B cell (primary cell): Measurements from ENCODE around the gene GRK3. TPM values are rescaled to one million over a fixed set of nuclear protein-coding genes. Genes with fewer than 3 reads are reported as not detected.

Experiments used
- ATAC-seq: fragments of 200-7000 bp; cut with Tn5 transposase; one replicate; pipeline ENCODE4 v1.10.0; 2021; ENCODE audit warnings: low read depth, mild to moderate bottlenecking, moderate number of reproducible peaks, moderate library complexity
- CTCF ChIA-PET: fragments of 350-600 bp; sonication (Branson Sonifier 250); formaldehyde crosslinking; loops from one replicate; lab custom pipeline; 2021; ENCODE audit warnings: antibody characterized with exemption, inconsistent platforms; lab: Charles Lee
- POLR2A ChIA-PET: fragments of 350-600 bp; sonication (Branson Sonifier 250); formaldehyde crosslinking; loops from one replicate; lab custom pipeline; 2021; ENCODE audit warnings: antibody characterized with exemption; lab: Charles Lee
- DNase-seq: peaks from one replicate; pipeline ENCODE4 v3.0.0; 2013
- H2AFZ ChIP-seq: 2 replicates; pipeline ENCODE4 v1.6.1; 2012; ENCODE audit warnings: mild to moderate bottlenecking, low read depth, low read length; ENCODE audit not compliant: insufficient read depth, poor library complexity, severe bottlenecking
- H3K27ac ChIP-seq, 2 donors: 1 replicate in 1 of 2; 2 replicates in 1 of 2; pipeline ENCODE4 v1.5.1; 2012 to 2013; ENCODE audit warnings: low read length in 2 of 2, mild to moderate bottlenecking in 2 of 2, moderate library complexity in 1 of 2
- H3K27me3 ChIP-seq, 4 experiments: fragments of 200-600 bp in 1 of 4; sonication (generic) in 1 of 4; replicated peaks in 1 of 4; 1 replicate in 2 of 4; 2 replicates in 2 of 4; pipeline versions ENCODE4 v1.6.1 to v1.7.0; 2013 to 2016; ENCODE audit warnings: low read length in 3 of 4, mild to moderate bottlenecking in 2 of 4, mixed read lengths in 1 of 4, moderate library complexity in 1 of 4; ENCODE audit not compliant: insufficient read depth in 4 of 4, control insufficient read depth in 3 of 4; ENCODE audit errors: control extremely low read depth in 1 of 4
- H3K36me3 ChIP-seq, 2 experiments: replicated peaks in 1 of 2; 1 replicate in 1 of 2; 2 replicates in 1 of 2; pipeline versions ENCODE4 v1.6.1 to v1.7.1; 2013; ENCODE audit warnings: low read length in 1 of 2; ENCODE audit not compliant: insufficient read depth in 2 of 2, control insufficient read depth in 1 of 2; ENCODE audit errors: control extremely low read depth in 1 of 2, extremely low read depth in 1 of 2
- H3K4me1 ChIP-seq, 2 donors: fragments of 200-600 bp in 1 of 2; sonication (generic) in 1 of 2; 1 replicate in 1 of 2; 2 replicates in 1 of 2; pipeline versions ENCODE4 v1.5.1 to v1.6.1; 2013 to 2017; ENCODE audit warnings: low read length in 2 of 2; ENCODE audit not compliant: control insufficient read depth in 2 of 2, insufficient read depth in 2 of 2
- H3K4me2 ChIP-seq: replicated peaks from 2 replicates; pipeline ENCODE3; 2012; ENCODE audit warnings: mild to moderate bottlenecking, low read depth, low read length; ENCODE audit not compliant: poor library complexity, severe bottlenecking
- H3K4me3 ChIP-seq, 5 experiments: fragments of 200-600 bp in 1 of 5; sonication (generic) in 1 of 5; 1 replicate in 3 of 5; 2 replicates in 2 of 5; pipeline versions ENCODE4 v1.5.1 to v1.7.0; 2011 to 2016; ENCODE audit warnings: low read length in 4 of 5, mild to moderate bottlenecking in 4 of 5, low read depth in 2 of 5, control low read depth in 1 of 5, moderate library complexity in 1 of 5; ENCODE audit not compliant: insufficient read depth in 1 of 5; ENCODE audit errors: control extremely low read depth in 1 of 5, extremely low read depth in 1 of 5
- H3K79me2 ChIP-seq: fragments of 200-600 bp; sonication (generic); one replicate; pipeline ENCODE4 v1.6.0; 2016; ENCODE audit warnings: low read length; ENCODE audit not compliant: control insufficient read depth, insufficient read depth
- H3K9ac ChIP-seq: fragments of 200-600 bp; sonication (generic); 2 replicates; pipeline ENCODE4 v1.6.1; 2017; ENCODE audit warnings: mild to moderate bottlenecking, low read length, moderate library complexity
- H3K9me3 ChIP-seq, 3 donors: one replicate each; pipeline versions ENCODE4 v1.6.1 to v1.7.1; 2013; ENCODE audit warnings: low read length in 2 of 3; ENCODE audit not compliant: control insufficient read depth in 2 of 3, insufficient read depth in 1 of 3; ENCODE audit errors: control extremely low read depth in 1 of 3
- H4K20me1 ChIP-seq: 2 replicates; pipeline ENCODE4 v1.6.0; 2012; ENCODE audit warnings: mild to moderate bottlenecking, low read length; ENCODE audit not compliant: insufficient read depth, control insufficient read depth, poor library complexity, severe bottlenecking
- H3K27ac Mint-ChIP-seq: one replicate; pipeline ENCODE4 v1.8.0; 2021; ENCODE audit warnings: mixed read lengths
- H3K27me3 Mint-ChIP-seq: one replicate; pipeline ENCODE4 v1.8.0; 2021; ENCODE audit warnings: mixed read lengths
- H3K4me1 Mint-ChIP-seq: one replicate; pipeline ENCODE4 v1.8.0; 2021; ENCODE audit warnings: mixed read lengths
- H3K4me3 Mint-ChIP-seq: one replicate; pipeline ENCODE4 v1.8.0; 2021; ENCODE audit warnings: mixed read lengths
- H3K9me3 Mint-ChIP-seq: one replicate; pipeline ENCODE4 v1.8.0; 2022; ENCODE audit warnings: mixed read lengths; ENCODE audit not compliant: insufficient read depth
- CTCF ChIP-seq: fragments of 200-600 bp; IDR thresholded peaks from one replicate; pipeline ENCODE4 v1.8.0; 2022; ENCODE audit warnings: antibody characterized with exemption, mild to moderate bottlenecking
- EZH2 ChIP-seq: IDR thresholded peaks from 2 replicates; pipeline ENCODE4 v1.6.1; 2012; ENCODE audit warnings: borderline replicate concordance, low read depth, mild to moderate bottlenecking, moderate library complexity, low read length; ENCODE audit not compliant: insufficient read depth, poor library complexity, severe bottlenecking
- WGBS: methylation state at CpG from one replicate; pipeline ENCODE4 v1.1.5; 2013; ENCODE audit warnings: missing lambda C conversion rate; ENCODE audit not compliant: insufficient coverage; 5-methylcytosine and 5-hydroxymethylcytosine counted together
- intact Hi-C: fragments of 100-400 bp; cut with micrococcal nuclease; formaldehyde crosslinking; loops from one replicate; pipeline ENCODE4 v1.10.0; 2022
- polyA plus RNA-seq: library from polyadenylated mRNA; depleted of rRNA; stranded (reverse); fragments of >200 nt; gene quantifications from 2 replicates; pipeline ENCODE4 v1.2.3, GENCODE V29; 2012
- total RNA-seq, 2 donors: library from RNA; stranded (reverse); fragments of 120-200 nt in 1 of 2; gene quantifications; 1 replicate in 1 of 2; 2 replicates in 1 of 2; pipeline versions ENCODE4 v1.2.3 to v1.2.4, GENCODE V29; 2013 to 2022

The GRK3 gene
- total and polyA plus RNA-seq, 2 donors (not counting 1 experiment from before 2014, with no cell fraction given), result 17.6 to 61.0 TPM

GRCh38 chr22:25545672-25546071 lies 18.8 kb upstream of the GRK3 start:
- TF ChIP-seq CTCF (no peak), EZH2 (no peak)
- Mint-ChIP-seq H3K27ac (no peak overlapping the region), H3K4me3 (no peak overlapping the region)

GRCh38 chr22:25546242-25546641 lies 18.2 kb upstream of the GRK3 start:
- CTCF ChIA-PET, result interaction anchor here (1.1 to 5.7 kb wide), 6 partner anchors 8 to 226 kb away, joined by 3 to 104 read pairs (median 56); partner anchors contain the start of gene GRK3
- no peak overlapping the region for H3K27ac Mint-ChIP-seq
- no peak overlapping the region for H3K4me3 Mint-ChIP-seq
- H3K9ac ChIP-seq, result no peak overlapping the region
- no peak for TF ChIP-seq EZH2
- no peak for TF ChIP-seq CTCF
- no peak overlapping the region for H3K27ac ChIP-seq
- H3K79me2 ChIP-seq, result peaks cover 15% of the 10 kb centered on the region
- ATAC-seq, result no peak
- H3K4me2 ChIP-seq, result no peak overlapping the region
- peaks cover 41% of the 10 kb centered on the region for H3K4me1 Mint-ChIP-seq
- intact Hi-C loops, result no loop called here
- no peak for DNase-seq
- H3K9me3 ChIP-seq, result peaks cover 0 to 13% (median 2%) of the 10 kb centered on the region in 3 donors
- H2AFZ ChIP-seq, result no peak overlapping the region
- H3K27me3 Mint-ChIP-seq, result no peaks in the 10 kb centered on the region
- no peaks in the 10 kb centered on the region for H4K20me1 ChIP-seq
- H3K36me3 ChIP-seq, result no peaks in the 10 kb centered on the region
- 100% methylated on average over 1 of the region's 2 CpGs for WGBS
- no peaks in the 10 kb centered on the region for H3K9me3 Mint-ChIP-seq
- H3K4me1 ChIP-seq, result peaks cover 18 to 22% of the 10 kb centered on the region in 2 donors
- H3K4me3 ChIP-seq, result no peak overlapping the region
- POLR2A ChIA-PET, result no interaction called here
- no peaks in the 10 kb centered on the region for H3K27me3 ChIP-seq

More at GRCh38 chr22:25545672-25546071, 18.8 kb upstream of the GRK3 start:
- Histone ChIP-seq H2AFZ (no peak overlapping the region), H3K9me3 (peaks cover 0 to 8% (median 0%) of the 10 kb centered on the region in 3 donors), H3K27ac (no peak overlapping the region), H3K4me2 (no peak overlapping the region), H3K27me3 (no peaks in the 10 kb centered on the region), H3K9ac (no peak overlapping the region), H3K79me2 (peaks cover 15% of the 10 kb centered on the region), H3K4me1 (peaks cover 18 to 22% of the 10 kb centered on the region in 2 donors), H3K36me3 (no peaks in the 10 kb centered on the region), H3K4me3 (no peak overlapping the region), H4K20me1 (no peaks in the 10 kb centered on the region)
- no peaks in the 10 kb centered on the region for H3K9me3 Mint-ChIP-seq
- H3K4me1 Mint-ChIP-seq, result peaks cover 41% of the 10 kb centered on the region
- POLR2A ChIA-PET, result no interaction called here
- WGBS, result over 99% methylated on average over 10 of the region's 10 CpGs
- DNase-seq (no peak), ATAC-seq (no peak)
- H3K27me3 Mint-ChIP-seq, result no peaks in the 10 kb centered on the region
- CTCF ChIA-PET, result interaction anchor here (0.6 to 5.7 kb wide), 11 partner anchors 9 to 232 kb away, joined by 3 to 104 read pairs (median 17); partner anchors contain the start of gene GRK3
- intact Hi-C loops, result loop anchor here (2.0 kb wide), 1 partner anchor 111 kb away; no protein-coding TSS in a partner anchor
